ENCODE results near the gene THAP7. TPM values are rescaled to one million over a fixed set of nuclear protein-coding genes. Genes with fewer than 3 reads are reported as not detected.

The THAP7 gene
- total and polyA plus RNA-seq, 2 of the 13 experiments (the other 11 are each of a cell fraction or from before 2014, with no cell fraction given) = 13.0 to 25.5 TPM

DNA sequence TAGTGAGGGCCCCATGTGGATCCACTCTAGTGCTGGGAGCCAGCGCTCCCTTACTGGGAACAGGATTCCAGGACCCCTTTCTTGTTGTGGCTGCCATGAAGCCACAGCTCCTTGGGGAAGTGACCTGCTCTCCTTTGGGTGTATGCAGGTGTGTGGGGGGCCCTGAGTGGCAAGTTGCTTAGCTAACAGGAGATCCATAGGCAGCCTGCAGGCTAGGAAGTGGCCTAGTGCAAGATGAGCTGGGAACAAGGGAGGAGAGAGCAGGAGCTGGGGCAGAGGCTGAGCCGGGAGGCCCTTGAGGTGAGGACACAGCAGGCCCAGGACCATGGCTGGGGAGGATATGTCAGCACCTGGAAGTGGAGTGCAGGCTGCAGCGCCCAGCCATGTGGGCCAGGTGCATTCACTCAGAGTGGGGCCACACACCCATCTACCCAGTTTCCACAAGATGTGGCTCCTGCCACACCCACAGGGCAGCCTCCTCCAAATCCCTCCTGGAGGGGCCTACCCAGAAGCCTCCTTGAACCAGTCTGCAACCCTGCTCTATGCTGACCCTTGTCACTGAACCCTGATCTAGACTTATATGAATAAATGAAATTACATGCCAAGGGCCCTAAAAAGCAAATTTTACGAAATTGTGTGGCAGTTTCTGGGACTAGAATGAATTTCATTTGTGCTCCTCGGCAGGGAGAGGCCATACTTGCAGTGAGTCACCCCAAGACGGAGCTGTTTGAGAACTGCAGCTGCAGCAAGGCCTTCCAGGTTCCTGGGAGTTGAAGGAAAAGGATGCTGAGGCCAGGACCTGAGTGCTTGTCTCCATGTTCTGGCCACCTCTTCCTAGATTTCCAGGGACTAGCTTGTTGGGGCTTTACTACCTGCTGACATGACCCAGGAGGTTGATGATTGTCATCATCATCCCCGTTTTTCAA is 3.2 kb downstream of the THAP7 start:
- DNase-seq (ENCODE audit: low spot score) (no peak), FAIRE-seq (no peak), ATAC-seq (no peak)
- no TSS peak for BruUV-seq (replicated peaks)
- peaks cover 18% of the 10 kb centered on the region for H3K79me2 ChIP-seq (ENCODE audit: insufficient read depth, low read length)
- CTCF ChIA-PET (ENCODE audit: low intra/inter-chr PET ratio, low total read pairs) = no interaction called here
- H3K4me1 ChIP-seq (ENCODE audit: insufficient read depth, low read length) = peaks cover 24% of the 10 kb centered on the region
- 71% methylated on average over 5 of the region's 7 CpGs for WGBS (ENCODE audit: low lambda C conversion rate)
- H3K36me3 ChIP-seq (replicated peaks in 1 of 2; ENCODE audit: control insufficient read depth in 1 of 2, insufficient read depth in 2 of 2, low read length in 2 of 2) = peaks cover 8 to 35% of the 10 kb centered on the region in 2 experiments
- no peak overlapping the region for H3K27ac ChIP-seq (ENCODE audit: extremely low read length, insufficient read depth, low read length)
- H3K9me3 ChIP-seq (ENCODE audit: low read length) = no peaks in the 10 kb centered on the region
- H3K27me3 ChIP-seq (ENCODE audit: control insufficient read depth in 1 of 2, insufficient read depth in 2 of 2, low read length in 2 of 2) = no peaks in the 10 kb centered on the region
- TF ChIP-seq AGO1 (IDR thresholded peaks at IDR 0.05; ENCODE audit: low read depth, low read length, poor library complexity, severe bottlenecking) = peak; percentile 51
- peak; percentile 88 for TF ChIP-seq RBM22 (optimal IDR thresholded peaks at IDR 0.05; ENCODE audit: low read length)
- no peak for TF ChIP-seq ZNF737 (CRISPR knock-in tag; IDR thresholded peaks at IDR 0.05; ENCODE audit: borderline replicate concordance)
- TF ChIP-seq ZNF460 (CRISPR knock-in tag; IDR thresholded peaks at IDR 0.05; ENCODE audit: borderline replicate concordance) = no peak
- TF ChIP-seq MAF1 (CRISPR knock-in tag; IDR thresholded peaks at IDR 0.05; ENCODE audit: borderline replicate concordance) = no peak
- no peak for TF ChIP-seq MTF2 (CRISPR knock-in tag; IDR thresholded peaks at IDR 0.05; ENCODE audit: borderline replicate concordance)
- TF ChIP-seq SUZ12 (IDR thresholded peaks at IDR 0.05; ENCODE audit: low read depth, low read length) = no peak
- TF ChIP-seq ATF6 (CRISPR knock-in tag; conservative IDR thresholded peaks at IDR 0.05) = no peak
- TF ChIP-seq POLR2AphosphoS5 (IDR thresholded peaks at IDR 0.05; ENCODE audit: low read depth, low read length) = peak; percentile 53
- TF ChIP-seq POLR2G (IDR thresholded peaks at IDR 0.05; ENCODE audit: low read depth, low read length) = peak; percentile 28
- TF ChIP-seq ZC3H13 (CRISPR knock-in tag; IDR thresholded peaks at IDR 0.05) = peak; percentile 36; the same call in 1 of the 2 replicates
- TF ChIP-seq POLR2A (IDR thresholded peaks at IDR 0.05; ENCODE audit: insufficient read depth in 1 of 2, low read depth in 2 of 2, low read length in 2 of 2) = peak; percentile 5 to 64; a peak in 3 of 4 replicates
- H3K4me3 ChIP-seq (replicated peaks in 1 of 3; ENCODE audit: insufficient read depth in 1 of 3, low read depth in 2 of 3, low read length in 3 of 3) = no peak overlapping the region
- H3K4me2 ChIP-seq (ENCODE audit: low read depth, low read length) = no peak overlapping the region
- POLR2A ChIA-PET = interaction anchor here (1.0 to 3.3 kb wide), 6 partner anchors 16 to 48 kb away, joined by 3 to 20 read pairs (median 3); partner anchors contain the start of genes LZTR1 and P2RX6
- intact Hi-C loops (cut with micrococcal nuclease; ENCODE audit: unreplicated experiment) (no loop called here), in situ Hi-C loops (cut with HindIII; ENCODE audit: extremely low pct_ligation_motif_present, low pct_unique_long_range_greater_than_20kb) (no loop called here)
- no peak overlapping the region for H2AFZ ChIP-seq (ENCODE audit: low read length)
- no peak overlapping the region for H3K9ac ChIP-seq (ENCODE audit: insufficient read depth, low read depth, low read length)
- H4K20me1 ChIP-seq (ENCODE audit: insufficient read depth, low read length) = no peaks in the 10 kb centered on the region
